SKM-1 (cell line): ENCODE data around the gene KRT28.
"Not testable (repeated sequence)": the region's sequence is repeated elsewhere in the genome, so short reads cannot be mapped to it uniquely, and the experiment has no call there.

Source experiments
- DNase-seq: peaks from one replicate; lab custom pipeline; 2025; ENCODE audit not compliant: unreplicated experiment; lab: John Stamatoyannopoulos, UW

Gene KRT28

DNA sequence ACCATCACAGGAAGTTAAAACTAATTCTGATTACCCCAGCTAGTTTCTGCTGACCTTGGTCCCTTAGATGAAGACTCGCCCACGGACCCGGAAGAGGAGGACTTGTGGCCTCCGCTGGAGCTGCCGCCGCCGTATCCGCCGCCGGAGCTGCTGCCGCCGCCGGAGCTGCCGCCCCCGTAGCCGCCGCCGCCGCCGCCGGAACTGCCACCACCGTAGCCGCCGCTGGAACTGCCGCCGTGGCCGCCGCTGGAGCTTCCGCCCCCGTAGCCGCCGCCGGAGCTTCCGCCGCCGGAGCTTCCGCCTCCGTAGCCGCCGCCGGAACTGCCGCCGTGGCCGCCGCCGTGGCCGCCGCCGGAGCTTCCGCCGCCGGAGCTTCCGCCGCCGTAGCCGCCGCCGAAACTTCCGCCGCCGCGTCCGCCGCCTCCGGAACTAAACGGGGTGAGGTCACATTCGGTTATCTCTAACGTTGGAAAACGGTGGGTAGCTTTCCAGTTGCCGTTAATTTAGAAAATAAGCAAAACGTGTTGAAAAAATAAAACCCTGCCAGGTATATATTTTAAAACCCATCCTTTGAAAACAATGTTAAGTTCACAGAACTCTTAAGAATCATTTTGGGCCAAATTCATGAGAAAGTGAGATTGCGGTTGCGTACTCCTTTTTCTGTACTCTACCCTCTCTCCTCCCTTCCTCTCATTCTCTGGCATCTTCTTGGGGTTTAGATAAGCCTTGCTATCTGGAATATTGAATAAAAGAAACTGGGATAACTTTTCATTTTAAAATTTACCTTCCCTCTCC is 19.2 kb upstream of the KRT28 start:
- peak; percentile 50 for DNase-seq

DNA sequence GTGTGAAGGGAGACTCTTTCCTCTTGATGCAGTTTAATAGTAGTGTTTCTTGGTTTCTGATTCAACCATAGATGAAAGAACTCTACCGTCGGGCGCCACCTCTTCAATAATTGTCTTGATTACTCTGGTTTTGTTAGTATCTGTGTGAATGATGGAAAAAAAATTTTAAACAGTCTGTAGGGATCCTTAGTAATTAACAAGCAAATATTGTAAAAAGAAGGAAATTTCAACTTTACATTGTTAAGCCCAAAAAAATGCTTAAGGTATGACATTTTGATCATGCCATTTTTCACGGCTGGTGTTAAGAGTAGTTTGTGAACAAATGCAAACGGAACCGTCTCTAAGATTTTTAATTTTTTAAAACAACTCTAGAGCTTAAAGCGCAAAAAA is 18.6 kb upstream of the KRT28 start:
- no peak for DNase-seq

DNA sequence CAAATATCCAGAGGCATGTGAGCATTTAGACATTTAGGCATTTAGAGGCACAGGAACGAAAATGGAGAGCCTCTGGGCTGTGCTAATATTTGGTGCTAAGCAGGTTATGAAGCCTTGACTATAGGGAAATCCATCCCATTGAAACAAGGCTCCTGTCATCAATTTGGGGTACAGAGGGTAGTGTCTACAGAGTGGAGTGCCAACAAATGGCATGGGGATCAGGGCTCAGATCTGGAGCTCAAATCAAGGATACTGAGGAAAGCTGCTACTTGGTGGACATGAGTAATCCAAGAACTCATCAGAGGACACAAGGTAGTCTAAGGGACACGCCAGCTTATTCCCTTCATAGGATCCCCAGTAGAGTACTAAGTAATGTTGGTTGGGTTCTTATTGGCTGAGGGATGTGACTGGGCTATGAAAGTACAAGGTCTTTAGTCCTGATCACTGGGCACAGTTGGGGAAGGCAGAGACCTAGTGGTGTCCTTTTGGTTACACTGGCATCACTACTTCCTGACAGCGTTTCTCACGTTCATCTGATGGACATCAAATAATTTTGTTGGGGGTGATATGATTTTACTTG is 17.4 kb upstream of the KRT28 start:
- DNase-seq, result no peak

DNA sequence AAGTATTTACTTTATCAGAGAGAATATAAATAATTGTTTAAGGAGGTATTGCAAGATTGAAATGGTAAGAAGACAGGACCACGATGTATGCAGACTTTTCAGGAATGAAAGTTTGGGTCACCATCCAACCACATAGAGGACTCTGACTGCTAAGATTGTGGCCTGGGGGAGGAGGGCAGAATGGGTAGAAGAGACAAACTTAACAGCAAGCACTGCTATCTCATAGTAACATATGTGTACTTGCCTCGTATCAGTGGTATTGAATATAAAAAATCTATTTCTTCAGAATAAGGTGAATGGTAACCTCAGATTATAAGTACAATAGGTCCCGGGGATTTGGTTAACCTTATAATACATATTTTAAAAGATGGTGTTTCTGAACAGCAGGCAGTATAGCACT is 16.8 kb upstream of the KRT28 start:
- DNase-seq, result no peak

DNA sequence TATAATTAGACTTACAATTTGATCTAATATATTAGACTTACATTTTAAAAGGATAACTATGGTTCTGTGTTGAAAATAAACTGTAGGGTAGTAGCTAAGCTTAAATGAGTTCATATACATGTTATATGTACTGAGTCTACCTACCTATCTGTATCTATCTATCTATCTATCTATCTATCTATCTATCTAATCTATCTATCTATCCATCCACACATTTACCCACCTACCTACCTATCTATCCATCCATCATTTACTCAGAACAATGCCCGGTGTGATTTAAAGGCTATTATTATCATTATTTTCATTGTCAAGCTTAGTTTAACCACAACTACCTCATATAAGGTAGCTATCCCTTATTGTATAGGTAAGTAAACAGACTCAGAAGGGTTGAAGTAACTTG is 15.6 kb upstream of the KRT28 start:
- no peak for DNase-seq

DNA sequence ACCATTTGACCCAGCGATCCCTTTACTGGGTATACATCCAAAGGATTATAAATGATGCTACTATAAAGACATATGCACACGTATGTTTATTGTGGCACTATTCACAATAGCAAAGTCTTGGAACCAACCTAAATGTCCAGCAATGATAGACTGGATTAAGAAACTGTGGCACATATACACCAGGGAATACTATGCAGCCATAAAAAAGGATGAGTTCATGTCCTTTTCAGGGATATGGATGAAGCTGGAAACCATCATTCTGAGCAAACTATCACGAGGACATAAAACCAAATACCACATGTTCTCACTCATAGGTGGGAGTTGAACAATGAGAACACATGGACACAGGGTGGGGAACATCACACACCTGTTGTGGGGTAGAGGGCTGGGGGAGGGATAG is 14.9 kb upstream of the KRT28 start:
- DNase-seq, result not testable (repeated sequence)

DNA sequence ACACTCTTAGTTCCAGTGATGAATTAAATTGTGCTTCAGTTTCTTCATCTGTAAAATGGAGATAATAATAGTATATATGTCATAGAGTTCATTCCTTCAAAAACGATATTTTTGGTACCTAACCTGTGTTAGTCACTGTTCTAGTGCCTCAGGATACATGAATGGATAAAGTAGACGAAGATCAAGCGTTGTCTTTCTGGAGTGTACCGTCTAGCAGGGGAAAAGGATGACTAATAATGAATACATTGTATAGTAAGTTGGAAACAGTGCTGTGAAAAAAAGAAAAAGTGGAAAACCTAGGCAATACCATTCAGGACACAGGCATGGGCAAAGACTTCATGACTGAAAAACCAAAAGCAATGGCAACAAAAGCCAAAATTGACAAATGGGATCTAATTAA is 14.0 kb upstream of the KRT28 start:
- DNase-seq, result no peak

DNA sequence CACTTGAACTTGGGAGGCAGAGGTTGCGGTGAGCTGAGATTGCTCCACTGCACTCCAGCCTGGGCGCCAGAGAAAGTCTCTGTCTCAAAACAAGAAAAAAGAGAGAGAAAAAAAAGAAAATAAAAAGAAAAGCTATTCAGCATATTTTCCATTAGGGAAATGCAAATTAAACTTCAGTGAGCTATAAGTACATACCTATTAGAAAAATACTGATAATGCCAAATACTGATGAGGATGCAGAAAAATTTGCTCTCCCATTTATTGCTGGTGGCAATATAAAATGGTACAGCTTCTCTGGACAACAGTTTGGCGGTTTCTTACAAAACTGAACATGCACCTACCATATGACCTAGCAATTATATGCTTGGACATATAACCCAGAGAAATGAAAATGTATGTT is 12.9 kb upstream of the KRT28 start:
- no peak for DNase-seq

DNA sequence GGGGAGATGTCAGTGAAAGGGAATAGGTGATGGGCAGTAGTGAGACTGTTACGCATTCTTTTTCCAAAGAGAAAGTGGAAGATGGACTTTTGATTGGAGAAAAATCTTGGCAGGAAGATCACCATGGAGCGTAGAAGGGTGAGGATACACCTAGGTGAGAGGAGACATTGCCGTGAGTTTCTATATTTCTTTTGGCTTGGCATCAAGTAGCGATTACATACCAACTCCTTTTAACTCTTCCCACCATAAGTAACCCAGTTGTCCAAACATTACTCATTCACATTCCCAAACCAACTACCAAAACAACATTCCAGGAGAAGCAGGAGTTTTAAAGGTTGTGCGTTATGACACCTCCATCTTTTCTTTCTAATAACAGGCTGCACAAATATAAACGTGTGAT is 10.7 kb upstream of the KRT28 start:
- no peak for DNase-seq

DNA sequence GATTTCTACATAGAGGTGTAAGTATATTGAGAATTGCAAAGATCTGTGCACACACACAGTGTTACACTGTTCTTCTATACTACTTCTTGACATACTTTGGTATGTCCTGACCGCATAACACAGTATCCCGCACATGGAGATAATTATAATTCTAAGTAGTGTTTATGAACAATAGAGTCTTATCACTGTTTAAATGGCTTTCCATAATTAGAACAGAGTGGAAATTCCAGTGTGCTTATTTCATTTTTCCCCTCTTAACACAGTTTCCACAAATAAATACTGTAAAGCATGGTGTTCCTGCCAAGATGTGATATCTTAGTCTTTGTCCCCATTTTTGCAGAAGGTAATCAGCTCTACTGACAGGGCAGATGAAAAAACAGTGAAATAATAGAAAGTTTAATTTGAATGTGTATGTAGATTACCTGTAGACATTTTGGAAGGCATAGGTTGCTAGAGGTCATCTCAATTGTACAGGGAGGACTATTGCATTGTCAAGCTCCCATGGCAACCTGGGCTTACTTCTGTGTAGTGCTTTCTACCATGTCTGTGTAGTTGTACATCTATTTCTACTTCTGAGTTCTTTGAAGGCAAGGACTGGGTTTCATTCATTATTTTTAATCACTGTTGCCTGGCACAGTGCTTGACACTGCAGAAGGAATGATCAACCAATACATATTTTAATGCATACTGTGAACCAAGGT is 10.1 kb upstream of the KRT28 start:
- DNase-seq, result no peak

DNA sequence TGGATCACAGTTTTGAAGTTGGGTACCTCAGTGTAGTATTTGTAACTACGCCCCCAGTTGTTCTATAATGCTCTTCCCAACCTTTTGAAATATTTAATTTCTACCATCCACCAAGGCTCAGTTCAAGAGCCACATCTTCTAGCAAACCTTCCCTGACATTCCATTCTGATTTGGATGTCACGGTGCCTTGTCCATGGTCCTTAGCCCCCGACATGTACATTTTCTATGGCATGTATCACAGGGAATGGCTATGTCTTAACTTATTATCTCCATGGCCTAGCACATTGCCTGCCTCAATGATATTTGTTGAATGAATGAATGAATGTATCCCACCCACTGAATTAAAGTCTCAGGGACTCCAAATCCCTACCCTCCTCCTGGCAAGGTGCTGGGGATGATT is 6.4 kb upstream of the KRT28 start:
- no peak for DNase-seq

DNA sequence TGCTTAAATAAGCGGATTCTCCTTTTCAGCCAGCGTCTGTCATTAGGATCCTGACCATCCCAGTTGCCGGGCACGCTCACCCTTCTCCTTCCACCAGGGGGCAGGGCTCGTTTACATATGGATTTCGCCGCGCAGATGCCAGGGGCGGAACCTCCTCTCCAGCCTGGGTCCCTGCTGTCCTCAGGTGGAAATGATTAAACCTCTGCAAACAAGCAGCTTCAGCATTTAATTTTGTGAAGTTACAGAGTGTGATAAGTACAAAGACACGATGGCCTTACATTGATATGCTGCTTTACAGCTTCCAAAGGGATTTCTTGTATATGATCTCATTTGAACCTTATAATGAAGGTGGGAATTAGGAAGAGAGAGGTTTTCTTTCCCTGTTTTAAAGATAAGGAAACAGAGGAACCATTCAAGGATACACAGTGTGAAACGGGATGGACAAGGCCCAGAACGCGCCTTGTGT is 3.9 kb upstream of the KRT28 start:
- DNase-seq, result peak; percentile 46

DNA sequence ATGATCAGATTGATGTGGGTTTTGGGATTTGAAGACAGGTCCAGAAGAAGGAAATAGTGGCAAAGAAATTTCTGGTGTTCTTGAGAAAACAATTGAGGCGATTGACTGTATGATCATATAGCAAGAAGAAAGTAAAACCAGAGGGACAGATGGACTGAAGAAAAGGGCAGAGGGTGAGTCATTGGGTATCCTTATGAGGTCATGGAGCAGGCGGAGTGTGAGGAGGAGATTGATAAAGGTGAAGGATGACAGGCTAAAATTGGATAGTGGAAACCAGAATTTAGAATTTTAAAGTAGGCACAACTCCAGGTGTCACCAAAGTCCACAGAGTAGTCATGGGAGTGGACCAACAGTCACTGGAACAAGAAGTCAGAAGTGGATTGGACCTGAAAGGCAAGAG is 1.4 kb upstream of the KRT28 start:
- no peak for DNase-seq

DNA sequence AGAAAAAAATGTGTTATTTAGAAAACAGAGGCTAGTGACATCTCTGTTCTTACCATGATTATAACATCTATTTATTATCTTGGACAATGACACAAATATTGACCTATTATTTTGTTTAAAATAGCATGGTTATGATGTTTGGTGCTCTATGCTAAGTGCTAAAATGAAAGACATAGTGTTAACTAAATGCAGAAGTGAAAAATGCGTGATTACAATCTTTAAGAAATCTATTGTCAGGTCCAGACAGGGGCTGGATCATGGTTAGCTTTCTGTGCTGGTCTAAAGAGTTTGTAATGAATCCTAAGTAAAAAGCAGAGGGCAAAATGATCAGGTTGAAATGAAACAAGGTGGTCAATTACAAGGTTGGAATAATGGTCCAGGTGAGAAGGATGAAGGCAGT is 622 bp upstream of the KRT28 start:
- DNase-seq, result no peak

DNA sequence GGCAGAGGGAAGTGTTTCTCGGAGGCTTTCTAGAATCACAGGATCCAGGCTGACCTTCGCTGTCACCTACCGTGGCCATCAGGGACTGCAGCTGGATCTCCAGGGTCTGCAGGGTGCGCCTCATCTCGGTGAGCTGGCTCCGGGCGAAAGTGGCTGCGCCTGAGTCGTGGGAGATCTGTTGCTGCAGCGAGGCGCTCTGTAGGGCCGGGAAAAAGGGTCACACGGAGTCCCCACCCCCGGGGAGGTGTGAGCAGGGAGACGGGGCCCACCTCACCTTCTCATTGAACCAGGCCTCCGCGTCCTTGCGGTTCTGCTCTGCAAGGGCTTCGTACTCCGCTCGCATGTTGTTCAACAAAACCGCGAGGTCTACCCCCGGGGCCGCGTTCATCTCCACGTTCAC is 2.9 kb downstream of the KRT28 start:
- no peak for DNase-seq

DNA sequence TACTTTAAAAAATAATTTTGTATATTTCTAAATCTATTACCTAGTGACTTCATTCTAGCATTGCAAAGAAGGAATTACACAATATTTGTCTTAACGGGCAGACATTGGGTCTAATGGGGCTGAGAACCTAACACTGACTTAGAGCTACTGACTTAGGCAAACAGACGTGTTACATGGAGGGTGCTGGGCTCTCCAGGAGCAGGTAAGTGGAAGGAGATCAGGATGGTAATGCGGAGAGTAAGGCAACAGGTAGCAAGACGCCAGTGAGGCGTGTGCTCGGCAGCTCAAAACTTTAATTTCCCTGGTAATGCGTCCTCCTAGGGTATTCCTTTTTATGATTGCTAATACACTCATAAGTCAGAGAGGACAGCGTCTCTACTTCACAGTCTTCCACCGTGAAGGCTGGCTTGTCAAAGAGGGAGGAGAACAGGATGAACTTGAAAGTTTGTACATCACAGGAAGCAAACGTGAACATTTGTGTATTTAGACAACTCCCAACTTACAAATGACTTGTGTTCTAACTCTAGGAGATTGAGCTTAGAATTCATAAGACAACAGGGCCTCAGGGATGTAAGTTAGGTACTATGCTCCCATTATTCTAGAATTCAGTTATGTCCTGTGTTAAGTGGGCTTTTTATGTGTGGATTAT is 4.6 kb downstream of the KRT28 start:
- DNase-seq, result no peak

DNA sequence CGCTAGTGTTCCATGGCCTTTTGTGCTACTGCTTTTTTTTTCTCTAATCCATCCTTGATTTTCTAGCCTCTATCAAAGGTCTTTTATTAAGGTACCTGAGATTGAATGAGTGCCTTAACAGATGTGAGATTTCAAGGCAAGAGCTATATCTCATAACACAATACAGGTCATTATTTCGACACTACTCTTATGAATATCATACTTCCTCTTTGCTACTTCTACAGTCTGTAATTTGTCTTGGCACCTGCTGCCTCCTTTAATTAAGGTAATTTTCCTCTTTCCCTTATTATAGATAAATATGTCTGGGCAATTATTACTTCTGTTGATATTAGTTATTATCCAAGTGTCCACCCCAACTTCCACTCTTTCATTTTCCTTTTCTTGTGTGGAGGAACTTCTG is 5.3 kb downstream of the KRT28 start:
- no peak for DNase-seq

DNA sequence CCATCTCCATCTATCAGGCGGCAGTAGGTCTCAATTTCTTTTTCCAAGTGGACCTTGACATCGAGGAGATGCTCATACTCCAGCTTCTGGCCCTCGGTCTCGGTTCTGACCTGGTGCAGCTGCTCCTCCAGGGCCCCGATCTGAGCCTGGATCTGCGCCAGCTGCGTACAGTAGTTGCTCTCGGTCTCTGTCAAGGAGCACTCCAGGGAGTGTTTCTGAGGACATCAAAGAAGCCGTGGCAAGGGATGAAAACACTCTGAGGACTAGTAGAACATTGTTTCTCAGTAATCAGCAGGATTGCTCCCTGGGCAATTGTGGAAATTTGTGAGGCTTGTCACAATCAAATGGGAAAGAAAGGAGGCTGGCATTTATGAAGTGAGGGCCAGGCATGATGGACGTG is 5.9 kb downstream of the KRT28 start:
- no peak for DNase-seq

DNA sequence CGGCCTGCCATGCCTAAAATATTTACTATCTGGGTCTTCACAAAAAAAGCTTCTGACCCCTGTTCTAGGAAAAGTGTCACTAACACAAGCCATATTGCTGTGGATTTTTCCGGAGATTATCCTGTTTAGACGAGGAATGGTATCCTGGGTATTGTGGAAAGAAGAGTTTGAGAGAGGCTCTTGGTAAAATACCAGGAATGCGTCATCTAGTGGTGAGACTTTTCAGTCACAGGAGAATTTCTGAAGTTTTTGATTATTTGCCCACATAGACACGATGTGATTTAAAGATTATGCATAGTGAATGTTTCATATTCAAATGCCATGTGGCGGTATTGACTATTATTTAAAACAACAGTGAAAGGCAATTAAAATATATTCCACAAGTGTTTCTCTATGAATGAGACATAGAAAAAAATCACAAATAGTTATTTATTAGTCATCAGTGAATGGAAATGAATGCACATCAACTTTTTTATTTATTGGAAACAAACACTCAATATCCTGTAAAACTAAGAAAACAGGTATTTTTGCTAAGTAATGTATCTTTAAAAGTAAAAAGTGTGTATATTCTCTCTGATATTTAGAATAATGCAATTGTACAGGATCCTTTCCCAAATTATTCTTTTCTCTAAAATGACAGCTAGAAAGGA is 7.8 kb downstream of the KRT28 start:
- no peak for DNase-seq

DNA sequence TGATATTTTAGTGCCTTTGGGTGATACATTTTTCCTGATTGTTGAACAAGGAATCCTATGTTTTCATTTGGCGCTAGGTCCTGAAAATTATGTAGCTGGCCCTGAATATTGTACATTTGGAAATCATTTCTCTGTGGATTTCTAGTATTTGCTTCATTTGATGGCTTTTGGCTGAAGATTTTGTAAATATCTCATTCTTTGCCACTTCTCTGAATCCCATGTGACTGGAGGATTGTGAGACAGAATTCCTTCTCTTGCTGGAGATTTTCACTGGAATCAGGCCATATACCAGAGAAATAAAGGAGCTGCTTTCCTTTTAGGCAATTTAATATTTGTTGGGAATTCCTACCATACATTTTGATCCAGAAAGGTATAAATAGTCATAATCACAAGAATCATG is 8.6 kb downstream of the KRT28 start:
- DNase-seq, result no peak

DNA sequence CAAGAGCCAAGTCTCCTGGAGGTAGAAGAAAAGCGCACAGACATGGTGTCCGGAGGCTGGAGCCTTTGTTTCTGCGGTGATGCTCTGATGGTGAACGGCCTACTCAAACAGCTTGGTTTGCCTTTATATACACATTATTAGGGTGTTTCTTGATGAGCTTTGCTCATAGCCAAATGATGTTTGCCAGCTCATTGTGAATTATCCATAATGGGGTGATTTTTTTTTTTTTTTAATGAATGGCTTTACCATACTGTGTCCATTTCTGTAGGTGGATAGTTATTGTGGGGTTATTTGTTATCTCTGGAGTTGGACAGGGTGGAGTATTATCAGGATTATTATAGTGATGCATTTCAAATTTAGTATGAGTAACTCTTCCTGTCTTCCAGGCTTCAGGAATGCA is 17.3 kb downstream of the KRT28 start, which contains the start of gene KRT27:
TSS of gene KRT27 (minus strand) at position 101 of the 400 bp plus-strand sequence. CDS start at position 44, 57 bp downstream.
- DNase-seq, result no peak
